Stimulated activated CD4-positive, alpha-beta T cell treated with anti-CD3 and anti-CD28 coated beads, Interleukin-1b, Interleukin-23, amount 100 ng/mL, for 1 hour (primary cell): ENCODE data around the gene ANK2.

Experiments used
- DNase-seq, 2 donors: peaks; one replicate each; pipeline ENCODE4 v3.0.0-alpha.2; 2020; ENCODE audit warnings: low read depth in 2 of 2

Gene ANK2

DNA sequence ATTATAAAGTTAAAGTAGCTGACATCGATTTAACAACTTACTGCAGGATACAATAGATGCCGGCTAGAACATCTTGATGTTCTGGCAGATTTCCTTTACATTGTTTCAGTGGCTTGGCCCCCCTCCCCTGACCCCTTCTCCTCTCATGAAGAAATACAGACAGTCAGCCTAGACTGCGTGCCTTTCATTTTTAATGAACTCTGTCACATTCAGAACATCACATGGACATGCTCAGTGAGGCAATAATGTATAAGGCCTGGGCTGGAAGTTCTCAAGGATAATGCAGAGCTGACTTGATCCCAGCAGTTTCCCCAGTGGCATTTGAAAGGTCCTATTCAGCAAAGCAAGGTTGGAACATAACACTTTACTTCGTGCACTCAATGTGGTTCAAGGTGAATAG is 239.2 kb downstream of the ANK2 start:
- no peak for DNase-seq

DNA sequence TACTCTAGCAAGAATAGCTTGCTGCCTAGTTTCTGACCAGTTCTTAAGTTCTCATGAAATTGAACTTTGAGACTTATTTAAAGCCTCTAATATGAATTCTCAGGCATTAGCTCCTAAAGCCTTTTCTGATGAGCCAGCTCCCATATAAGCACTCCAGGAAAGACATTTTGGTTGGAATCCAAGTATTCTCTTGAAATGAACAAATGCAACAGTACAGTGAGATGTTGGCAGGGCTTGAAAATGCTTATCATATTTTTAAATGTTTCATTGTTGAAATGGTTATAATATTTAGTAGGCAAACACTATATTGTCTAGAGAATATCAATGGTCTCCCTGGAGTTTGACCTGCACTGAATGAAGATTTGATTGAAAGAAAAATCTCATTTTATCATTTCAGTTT is 240.3 kb downstream of the ANK2 start:
- no peak for DNase-seq

GRCh38 chr4:113290666-113291065 is 241.2 kb downstream of the ANK2 start:
- no peak for DNase-seq

GRCh38 chr4:113292371-113293042 is 243.1 kb downstream of the ANK2 start:
- no peak for DNase-seq

- DNase-seq: no peak
These were observed 243.6 kb downstream of the ANK2 start for GRCh38 chr4:113293043-113293560.

GRCh38 chr4:113293674-113294073 is 244.2 kb downstream of the ANK2 start:
- DNase-seq: no peak

GRCh38 chr4:113294908-113295307 is 245.5 kb downstream of the ANK2 start:
- DNase-seq: no peak

DNA sequence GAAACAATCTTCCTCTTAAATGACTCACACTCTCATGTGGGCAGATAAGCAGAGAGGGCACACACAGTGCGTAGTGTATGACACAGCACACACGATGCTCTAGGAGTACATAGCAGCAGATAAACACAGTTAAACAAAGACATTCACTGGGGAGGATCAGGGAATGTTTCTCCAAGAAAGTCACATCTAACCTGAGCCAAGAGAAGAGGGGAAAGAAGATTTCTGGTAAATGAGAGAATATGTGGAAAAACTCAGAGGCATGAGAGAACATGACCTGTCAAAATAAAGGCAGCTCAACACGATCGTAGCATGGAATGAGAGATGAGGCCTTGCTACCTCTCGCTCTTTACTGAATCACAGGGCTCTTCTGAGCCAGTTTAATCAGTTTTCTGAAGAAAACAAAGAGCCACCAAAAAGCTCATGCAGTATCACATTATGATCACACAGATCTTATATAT is 251.0 kb downstream of the ANK2 start:
- DNase-seq: no peak

GRCh38 chr4:113302051-113302450 is 252.6 kb downstream of the ANK2 start:
- no peak for DNase-seq

- no peak for DNase-seq
These were observed 253.9 kb downstream of the ANK2 start for GRCh38 chr4:113303315-113303714.

GRCh38 chr4:113311047-113311446 is 261.6 kb downstream of the ANK2 start:
- no peak for DNase-seq

- DNase-seq: no peak
These were observed 263.1 kb downstream of the ANK2 start for GRCh38 chr4:113312529-113312928.

- no peak for DNase-seq
These were observed 265.0 kb downstream of the ANK2 start for GRCh38 chr4:113314426-113314825.

DNA sequence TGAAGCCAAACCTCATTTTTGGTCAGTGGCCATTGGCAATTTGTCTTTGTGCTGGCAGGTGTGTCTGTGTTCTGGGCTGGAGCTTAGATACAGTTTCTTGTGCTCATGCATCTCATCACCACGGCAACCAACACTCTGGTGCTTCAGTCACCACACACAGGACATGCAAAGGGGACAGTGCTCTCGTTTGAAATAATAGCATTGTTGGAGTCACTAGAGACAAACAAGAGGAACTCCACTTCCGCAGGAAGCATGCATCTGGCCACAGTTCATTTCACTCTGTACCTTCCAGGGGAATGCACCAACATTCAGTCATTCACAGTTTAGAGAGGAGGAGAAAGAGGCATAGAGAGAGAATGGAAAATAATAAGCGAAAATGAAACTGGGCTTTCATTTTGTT is 267.4 kb downstream of the ANK2 start:
- DNase-seq: no peak

- no peak for DNase-seq
These were observed 268.1 kb downstream of the ANK2 start for GRCh38 chr4:113317523-113317922.

GRCh38 chr4:113322736-113323135 is 273.3 kb downstream of the ANK2 start:
- no peak for DNase-seq

DNA sequence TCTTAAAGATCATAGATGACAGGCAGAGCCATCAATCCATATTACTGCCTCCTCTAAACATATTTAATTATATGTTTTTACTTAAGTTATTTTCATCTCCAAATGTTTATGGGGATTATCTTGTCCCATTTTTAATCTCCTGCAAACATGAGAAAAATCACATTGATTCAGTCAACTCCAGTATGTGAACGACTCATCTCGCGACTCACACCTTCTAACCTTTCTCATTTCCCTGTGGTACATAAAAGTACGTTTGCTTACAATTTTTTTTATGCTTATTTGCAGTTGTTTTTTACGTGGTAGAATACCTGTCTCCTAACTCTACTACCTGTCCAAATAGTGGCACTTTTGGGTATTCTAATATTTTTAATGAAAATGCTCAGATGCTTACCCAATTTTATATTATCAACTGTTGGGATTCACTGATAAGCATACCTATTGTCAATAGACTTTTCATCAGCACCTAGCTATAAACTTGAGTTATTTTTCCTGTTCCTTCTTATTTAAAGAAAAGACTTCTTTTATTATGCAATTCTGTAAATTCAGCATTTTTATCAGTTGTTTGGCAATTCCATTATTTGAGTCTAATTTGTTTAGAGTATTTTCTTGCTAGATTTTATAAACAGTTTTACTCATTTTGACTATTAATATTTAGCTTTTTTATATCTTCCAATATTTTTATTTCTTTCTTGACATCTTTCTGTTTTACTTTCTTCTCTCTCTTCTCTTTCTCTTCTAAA is 276.6 kb downstream of the ANK2 start:
- DNase-seq: no peak

- no peak for DNase-seq
These were observed 278.0 kb downstream of the ANK2 start for GRCh38 chr4:113327494-113327893.

DNA sequence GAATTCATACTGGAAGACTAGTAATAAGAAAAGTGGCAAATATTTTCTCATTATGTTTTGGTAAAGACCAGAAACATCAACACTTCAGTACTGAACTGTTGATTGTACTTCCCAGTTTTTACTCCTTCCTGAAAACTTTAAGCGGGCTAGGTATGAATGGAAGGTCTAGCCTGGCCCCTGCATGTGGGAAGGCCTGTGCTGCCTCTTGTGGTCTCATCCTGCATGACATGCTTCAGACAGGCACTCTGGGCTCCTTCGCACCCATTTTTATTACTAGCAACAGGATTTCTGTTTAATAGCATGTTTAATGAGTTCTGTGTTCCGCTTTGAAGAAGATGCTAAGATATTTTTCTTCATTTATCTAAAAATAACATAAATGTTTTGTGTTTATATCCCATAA is 279.1 kb downstream of the ANK2 start:
- no peak for DNase-seq

- no peak for DNase-seq
These were observed 280.7 kb downstream of the ANK2 start for GRCh38 chr4:113330200-113330599.

GRCh38 chr4:113331811-113332210 is 282.4 kb downstream of the ANK2 start:
- no peak for DNase-seq

- DNase-seq: no peak
These were observed 283.2 kb downstream of the ANK2 start for GRCh38 chr4:113332701-113333100.

DNA sequence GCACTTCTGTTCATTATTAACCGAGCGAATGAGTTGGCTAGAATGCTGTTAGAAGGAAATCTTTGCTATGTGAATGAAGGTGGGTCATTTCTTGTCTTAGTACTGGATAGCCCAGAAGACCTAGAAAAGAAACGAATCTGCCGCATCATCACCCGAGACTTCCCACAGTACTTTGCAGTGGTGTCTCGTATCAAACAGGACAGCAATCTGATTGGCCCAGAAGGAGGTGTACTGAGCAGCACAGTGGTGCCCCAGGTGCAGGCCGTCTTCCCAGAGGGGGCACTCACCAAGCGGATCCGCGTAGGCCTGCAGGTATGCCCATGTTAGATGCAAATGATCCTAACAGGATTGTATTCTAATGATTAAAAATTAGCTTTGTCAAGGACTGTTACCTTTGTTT is 286.3 kb downstream of the ANK2 start:
- DNase-seq: no peak
